Erythroblast (primary cell): ENCODE measurements around the gene CELF5.

Experiments
- GATA1 ChIP-seq: IDR thresholded peaks from 2 replicates; pipeline ENCODE4 v1.6.1; 2011; ENCODE audit warnings: low read depth, mild to moderate bottlenecking, control low read depth, low read length, moderate library complexity
- POLR2A ChIP-seq: IDR thresholded peaks from 2 replicates; pipeline ENCODE4 v1.6.1; 2011; ENCODE audit warnings: mild to moderate bottlenecking, low read length

DNA sequence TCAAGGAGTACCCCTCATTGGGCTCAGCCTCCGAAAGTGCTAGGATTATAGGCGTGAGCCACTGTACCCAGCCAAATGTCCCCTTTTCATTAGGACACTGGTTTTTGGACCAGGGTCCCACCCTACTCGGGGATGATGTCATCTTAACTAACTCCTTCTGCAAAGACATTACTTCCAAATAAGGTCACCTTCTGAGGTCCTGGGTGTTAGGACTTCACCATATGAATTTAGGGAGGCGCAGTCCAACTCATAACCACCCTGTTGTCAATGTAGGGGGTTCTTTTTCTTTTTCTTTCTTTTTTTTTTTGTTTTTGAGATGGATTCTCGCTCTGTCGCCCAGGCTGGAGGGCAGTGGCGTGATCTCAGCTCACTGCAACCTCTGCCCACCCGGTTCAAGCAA lies 109.2 kb downstream of the CELF5 start:
- no peak for TF ChIP-seq POLR2A
- no peak for TF ChIP-seq GATA1
